NCI-H146 treated with DMSO at 0.1 percent for 48 hours (cell line): ENCODE data around the gene RASA3.
"Not testable (repeated sequence)": the region's sequence is repeated elsewhere in the genome, so short reads cannot be mapped to it uniquely, and the experiment has no call there.

Source experiments
- DNase-seq: peaks from one replicate; lab custom pipeline; 2025; ENCODE audit not compliant: unreplicated experiment; lab: John Stamatoyannopoulos, UW

The RASA3 gene

DNA sequence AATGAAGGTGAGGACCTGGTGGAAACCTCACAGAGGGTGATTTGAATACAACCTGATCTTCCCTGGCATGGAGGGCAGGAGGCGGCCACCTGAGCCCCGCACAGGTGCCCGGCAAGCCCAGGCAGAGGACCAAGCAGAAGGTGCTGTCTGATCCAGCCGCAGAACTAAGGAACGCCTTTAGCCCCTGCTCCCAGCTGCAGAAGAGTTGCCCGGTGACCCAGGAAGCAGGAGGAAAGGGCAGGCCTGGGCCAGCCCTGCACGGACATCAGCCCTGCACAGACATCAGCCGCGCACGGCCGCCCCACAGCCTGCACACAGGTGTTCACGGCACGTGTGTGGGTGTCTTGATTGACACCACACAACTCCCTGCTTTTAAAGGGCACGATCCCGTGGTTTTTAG is 43.1 kb downstream of the RASA3 start:
- DNase-seq = no peak

GRCh38 chr13:114088863-114089262 is 43.6 kb downstream of the RASA3 start:
- DNase-seq = no peak

DNA sequence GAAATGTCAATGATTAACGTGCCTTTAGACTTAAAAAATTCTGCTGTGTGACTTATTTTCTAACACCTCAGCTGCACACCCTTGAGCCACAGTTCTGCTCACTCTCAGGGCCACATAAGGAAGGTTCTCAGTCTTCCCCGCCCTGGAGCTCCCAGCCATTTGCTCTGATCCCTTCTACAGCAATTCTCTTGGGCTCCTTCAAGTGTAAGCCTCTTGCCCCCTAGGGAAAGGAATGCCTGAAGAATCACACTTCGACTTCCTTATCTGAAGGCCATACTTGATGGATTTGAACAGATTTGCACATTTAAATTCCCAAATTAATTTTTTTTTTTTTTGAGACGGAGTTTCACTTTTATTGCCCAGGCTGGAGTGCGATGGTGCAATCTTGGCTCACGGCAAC is 44.2 kb downstream of the RASA3 start:
- DNase-seq = no peak

- no peak for DNase-seq
These were observed 45.0 kb downstream of the RASA3 start for GRCh38 chr13:114087430-114087829.

DNA sequence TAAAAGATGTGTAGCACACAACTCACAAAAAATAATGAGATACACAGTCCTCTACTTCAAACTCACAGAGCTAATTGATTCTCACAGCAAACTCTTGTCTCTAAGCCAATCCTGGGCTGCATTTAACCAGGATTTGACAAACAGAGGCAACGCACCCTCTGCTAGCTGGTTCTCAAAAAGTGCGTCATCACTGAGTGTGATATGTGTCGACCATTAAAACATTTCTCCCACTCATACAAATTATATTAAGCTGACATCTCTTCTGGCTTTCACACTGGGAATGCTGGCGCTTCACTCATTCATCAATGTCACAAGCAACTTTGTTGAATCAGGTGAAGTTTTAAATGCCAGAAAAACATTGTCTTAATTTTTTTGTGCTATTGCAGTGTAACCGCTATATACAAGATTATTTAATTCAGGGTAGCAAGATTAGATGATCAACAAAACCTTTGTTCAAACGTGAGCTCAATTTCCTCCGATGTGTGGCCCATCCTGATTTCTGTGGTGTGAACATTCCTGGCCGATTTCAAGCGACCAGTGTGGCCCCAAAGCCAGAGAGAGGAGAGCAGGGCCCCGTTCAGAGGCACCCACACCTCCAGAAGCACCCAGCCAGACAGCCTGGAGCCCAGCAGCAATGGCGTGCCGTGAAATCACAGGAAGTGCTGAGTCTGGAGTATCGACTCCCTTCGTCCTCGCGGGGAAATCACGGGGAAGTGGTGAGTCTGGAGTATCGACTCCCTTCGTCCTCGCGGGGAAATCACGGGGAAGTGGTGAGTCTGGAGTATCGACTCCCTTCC is 49.4 kb downstream of the RASA3 start:
- DNase-seq = no peak

DNA sequence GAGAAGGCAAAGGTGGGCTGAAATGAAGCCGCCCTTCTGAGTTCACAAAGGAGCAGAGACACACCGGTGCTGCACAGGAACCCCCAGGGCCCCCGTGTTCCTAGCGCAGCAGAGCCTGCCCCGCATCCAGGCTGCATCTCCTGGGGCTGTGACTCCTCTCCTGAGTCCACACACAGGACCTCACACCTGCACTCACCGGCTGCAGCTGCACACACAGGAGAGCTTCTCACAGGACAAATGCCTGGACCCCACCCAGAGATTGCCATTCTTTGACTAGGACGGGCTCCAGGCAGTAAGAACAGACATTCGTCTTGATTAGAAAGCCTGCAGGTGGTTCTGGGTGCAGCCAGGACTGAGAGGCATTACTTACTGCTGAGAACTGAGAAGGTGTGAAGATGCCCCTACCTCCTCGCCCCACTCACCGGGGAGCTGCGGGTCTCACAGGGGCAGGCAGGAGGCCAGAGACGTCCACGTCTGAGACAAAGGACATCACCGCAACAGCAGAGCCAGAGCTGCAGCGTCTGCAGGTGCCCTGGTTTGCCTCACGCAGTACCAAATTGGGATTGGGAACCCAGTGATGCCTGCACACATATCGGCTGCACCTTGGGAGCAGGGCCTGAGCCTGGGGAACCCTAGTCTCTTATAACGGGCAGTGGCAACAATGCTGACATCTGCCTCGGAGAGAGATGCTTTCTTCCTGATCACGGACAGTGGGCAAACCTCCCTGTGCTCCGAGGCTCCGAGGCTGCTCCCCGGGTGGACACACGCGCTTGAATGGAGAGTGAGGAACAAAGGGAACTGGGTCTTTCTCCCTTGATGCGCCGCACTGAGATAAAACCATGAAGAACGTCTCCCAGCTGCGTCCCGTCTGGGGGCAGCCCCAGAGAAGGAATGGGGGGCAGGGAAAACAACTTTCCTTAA is 50.4 kb downstream of the RASA3 start:
- DNase-seq = peak; percentile 36

GRCh38 chr13:114080739-114081561 is 51.5 kb downstream of the RASA3 start:
- DNase-seq = no peak

DNA sequence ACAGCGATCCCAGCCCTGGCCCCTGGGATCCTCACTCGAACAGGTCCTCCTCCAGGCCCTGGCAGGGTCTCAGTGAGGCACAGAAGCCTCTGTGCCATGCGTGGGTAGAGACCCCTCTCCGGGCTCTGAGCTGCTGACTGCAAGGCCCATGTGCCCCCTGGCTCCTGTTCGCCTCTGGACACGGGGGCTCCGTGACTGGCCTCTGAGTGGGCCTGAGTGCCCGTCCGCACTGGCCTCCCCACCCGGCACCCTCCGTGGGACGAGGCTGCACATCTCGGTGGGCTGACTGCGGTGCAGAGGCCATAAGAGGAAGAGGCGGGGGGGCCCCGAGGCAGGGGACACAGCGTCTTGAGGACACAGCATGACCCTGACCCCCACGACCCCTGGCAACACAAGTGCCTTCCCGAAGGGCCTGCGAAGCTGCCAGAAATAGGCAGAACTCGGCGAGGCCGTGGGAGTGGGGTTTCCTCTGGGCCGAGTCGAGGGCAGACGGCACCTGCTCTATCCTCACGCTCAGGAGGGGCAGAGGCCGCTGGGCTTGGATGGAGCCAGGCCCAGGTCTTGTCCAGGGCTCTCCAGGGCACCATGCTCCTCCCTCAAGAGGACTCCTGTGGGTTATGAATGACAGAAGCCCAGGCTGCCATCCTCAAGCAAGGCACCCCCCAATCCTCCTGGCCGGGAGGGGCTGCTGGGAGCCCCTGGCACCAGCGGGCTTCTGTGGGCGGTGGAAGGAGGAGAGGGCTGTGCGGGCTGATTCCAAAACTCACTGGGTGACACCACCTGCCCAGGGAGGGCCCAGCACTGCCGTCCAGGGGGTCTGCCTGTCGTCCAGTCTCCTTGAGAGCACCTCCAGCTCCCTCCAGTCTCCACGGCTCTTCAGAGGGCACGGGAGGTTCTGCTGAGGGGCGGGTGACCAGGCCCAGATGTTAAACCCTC is 52.6 kb downstream of the RASA3 start:
- no peak for DNase-seq

DNA sequence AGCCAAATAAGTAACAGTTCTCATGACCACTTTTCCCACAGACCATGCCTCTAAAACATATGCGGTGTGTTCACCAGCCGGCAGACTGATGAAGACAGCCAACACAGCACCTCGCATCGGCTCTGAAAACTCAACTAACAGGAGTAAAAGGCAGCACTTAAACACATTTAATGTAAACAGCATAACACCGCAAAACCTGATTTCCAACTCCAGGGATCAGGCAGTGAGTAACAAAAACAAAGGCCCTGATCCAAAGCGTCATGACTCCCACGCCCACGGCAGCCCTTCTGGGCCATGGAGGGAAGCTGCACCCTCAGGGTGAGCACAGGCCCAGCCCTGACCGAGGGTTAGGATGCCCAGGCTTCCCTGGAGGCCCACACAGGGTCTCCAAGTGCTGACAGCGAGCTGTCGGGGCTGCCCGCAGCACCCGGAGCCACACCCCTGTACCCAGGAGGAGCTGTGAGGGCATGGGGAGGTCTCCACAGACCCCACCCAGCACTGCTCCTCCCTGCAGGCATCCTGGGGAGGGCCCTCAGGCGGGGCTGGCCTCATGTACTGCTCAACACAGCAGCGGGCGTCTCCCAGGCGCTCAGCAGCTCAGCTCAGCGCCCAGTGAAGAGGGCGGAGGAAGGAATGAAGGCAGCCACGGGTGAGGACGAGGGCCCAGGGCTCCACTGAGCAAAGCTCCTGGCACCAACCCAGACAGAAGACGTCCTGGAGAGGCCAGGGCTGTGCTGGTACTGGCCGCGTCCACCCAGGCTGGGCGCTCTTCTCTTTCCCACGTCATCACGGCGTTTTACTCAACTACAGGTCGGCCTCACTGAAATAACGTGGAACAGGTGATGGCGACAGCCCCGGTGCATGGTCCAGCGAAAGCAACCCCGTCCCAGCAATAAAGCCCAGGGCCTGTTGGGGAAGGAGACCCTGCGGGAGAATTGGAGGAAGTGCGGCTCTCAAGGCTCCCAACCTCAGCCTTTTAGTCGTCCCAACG is 53.7 kb downstream of the RASA3 start:
- no peak for DNase-seq

DNA sequence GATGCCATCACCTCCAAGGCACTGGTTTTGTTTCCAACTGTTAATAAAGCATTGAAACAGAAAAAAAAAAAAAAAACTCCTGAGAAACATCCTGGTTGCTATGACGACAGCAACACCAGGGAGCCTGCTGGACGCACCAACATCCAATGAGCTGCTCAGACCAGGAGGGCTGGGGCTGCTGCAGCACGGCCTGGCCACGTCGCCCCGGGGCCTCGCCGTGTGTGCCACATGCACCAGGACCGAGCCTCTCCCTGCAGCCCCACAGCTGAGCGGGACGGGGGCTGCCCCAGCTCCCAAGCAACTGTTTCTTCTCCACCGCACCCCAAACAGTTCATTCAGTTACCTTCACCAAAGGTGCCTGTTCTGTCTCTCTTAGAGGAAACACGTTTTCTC is 54.5 kb downstream of the RASA3 start:
- DNase-seq = peak; percentile 67

DNA sequence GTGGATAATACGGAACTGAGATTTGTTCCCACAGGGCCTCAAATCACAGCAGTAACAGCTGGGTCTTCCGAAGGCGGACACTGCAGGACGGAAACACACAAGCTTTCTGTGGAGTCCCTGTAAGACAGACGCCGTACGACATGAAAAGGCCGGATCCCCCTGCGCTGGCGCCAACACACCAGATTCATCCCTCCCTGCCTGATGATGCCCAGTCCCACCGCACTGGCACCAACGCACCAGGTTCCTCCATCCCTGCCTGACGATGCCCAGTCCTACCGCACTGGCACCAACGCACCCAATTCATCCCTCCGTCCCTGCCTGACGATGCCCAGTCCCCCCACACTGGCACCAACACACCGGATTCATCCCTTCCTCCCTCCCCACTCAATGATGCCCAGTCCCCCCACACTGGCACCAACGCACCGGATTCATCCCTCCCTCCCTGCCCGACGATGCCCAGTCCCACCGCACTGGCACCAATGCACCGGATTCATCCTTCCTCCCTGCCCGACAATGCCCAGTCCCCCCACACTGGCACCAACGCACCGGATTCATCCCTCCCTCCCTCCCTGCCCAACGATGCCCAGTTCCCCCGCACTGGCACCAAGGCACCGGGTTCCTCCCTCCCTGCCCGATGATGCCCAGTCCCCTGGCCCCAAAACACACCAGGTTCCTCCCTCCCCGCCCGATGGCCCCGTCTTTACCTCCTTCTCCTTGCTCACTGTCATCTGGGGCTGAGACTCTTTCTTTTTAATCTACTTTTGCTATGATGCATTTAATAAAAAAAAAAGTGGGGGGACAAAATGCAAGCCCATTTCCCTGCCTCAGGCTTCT is 55.1 kb downstream of the RASA3 start:
- DNase-seq = no peak

- no peak for DNase-seq
These were observed 55.9 kb downstream of the RASA3 start for GRCh38 chr13:114076329-114077090.

DNA sequence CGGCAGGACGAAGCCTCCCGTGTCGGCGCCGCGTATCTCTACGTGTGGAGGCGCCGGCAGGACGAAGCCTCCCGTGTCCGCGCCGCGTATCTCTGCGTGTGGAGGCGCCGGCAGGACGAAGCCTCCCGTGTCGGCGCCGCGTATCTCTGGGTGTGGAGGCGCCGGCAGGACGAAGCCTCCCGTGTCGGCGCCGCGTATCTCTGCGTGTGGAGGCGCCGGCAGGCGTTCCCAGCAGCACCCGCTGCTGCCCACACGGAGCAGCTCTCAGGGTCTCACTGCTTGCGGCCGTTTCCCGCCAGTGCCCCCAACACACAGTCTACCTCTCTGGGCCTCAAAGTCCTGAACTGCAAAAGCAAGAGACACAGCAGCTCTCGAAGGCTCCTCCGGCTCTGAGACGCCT is 56.6 kb downstream of the RASA3 start:
- DNase-seq = not testable (repeated sequence)

- DNase-seq = no peak
These were observed 57.6 kb downstream of the RASA3 start for GRCh38 chr13:114074671-114075315.

GRCh38 chr13:114073881-114074612 is 58.4 kb downstream of the RASA3 start:
- no peak for DNase-seq

DNA sequence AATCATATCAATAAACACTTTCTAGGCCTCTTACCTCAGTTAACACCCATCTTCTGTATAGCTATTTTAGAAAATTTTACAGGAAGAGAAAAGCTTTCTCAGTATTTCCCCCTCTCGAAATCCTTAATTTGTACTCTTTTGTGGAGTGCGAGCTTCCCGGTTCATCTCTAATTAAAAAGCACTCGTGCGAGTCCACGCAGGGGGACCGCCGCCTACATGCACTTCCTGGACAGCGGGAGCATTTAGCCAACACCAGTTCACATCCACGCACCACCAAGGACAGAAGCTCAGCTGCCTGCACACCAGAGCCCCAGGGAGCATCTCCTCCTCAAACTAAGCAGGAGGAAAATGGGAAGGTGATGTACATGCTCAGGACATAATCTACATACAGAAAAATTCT is 60.0 kb downstream of the RASA3 start:
- DNase-seq = no peak
